Kidney epithelial cell (primary cell): ENCODE measurements around the gene RGS14. TPM values are rescaled to one million over a fixed set of nuclear protein-coding genes. Genes with fewer than 3 reads are reported as not detected.

Source experiments
- DNase-seq: peaks from one replicate; pipeline ENCODE4 v3.0.0-alpha.2; 2010; ENCODE audit warnings: low read depth
- H3K27me3 ChIP-seq: 2 replicates; pipeline ENCODE4 v1.6.0; 2011; ENCODE audit warnings: low read length; ENCODE audit not compliant: control insufficient read depth, insufficient read depth
- H3K36me3 ChIP-seq: 2 replicates; pipeline ENCODE4 v1.5.1; 2011; ENCODE audit warnings: low read length; ENCODE audit not compliant: control insufficient read depth, insufficient read depth
- H3K4me3 ChIP-seq: 2 replicates; pipeline ENCODE4 v1.5.1; 2011; ENCODE audit warnings: low read depth, mild to moderate bottlenecking, control low read depth, low read length
- total RNA-seq: library from RNA; depleted of rRNA; stranded (reverse); fragments of >200 nt; gene quantifications from 2 replicates; pipeline ENCODE4 v1.2.3, GENCODE V29; 2015
- TF ChIP-seq, protein P1 (sequence below): IDR thresholded peaks from 2 replicates; pipeline ENCODE4 v1.5.1; 2011; ENCODE audit warnings: mild to moderate bottlenecking, moderate library complexity, low read length, control low read depth, inconsistent platforms; ENCODE audit not compliant: insufficient read depth, poor library complexity, severe bottlenecking

The RGS14 gene
- total RNA-seq, 1 donor from 2014 or later: 14.5 TPM

GRCh38 chr5:177327539-177328522, 29.9 kb upstream of the RGS14 start:
- Histone ChIP-seq H3K4me3 (no peak overlapping the region), H3K36me3 (peaks cover 2% of the 10 kb centered on the region), H3K27me3 (no peaks in the 10 kb centered on the region)
- TF ChIP-seq, protein P1, sequence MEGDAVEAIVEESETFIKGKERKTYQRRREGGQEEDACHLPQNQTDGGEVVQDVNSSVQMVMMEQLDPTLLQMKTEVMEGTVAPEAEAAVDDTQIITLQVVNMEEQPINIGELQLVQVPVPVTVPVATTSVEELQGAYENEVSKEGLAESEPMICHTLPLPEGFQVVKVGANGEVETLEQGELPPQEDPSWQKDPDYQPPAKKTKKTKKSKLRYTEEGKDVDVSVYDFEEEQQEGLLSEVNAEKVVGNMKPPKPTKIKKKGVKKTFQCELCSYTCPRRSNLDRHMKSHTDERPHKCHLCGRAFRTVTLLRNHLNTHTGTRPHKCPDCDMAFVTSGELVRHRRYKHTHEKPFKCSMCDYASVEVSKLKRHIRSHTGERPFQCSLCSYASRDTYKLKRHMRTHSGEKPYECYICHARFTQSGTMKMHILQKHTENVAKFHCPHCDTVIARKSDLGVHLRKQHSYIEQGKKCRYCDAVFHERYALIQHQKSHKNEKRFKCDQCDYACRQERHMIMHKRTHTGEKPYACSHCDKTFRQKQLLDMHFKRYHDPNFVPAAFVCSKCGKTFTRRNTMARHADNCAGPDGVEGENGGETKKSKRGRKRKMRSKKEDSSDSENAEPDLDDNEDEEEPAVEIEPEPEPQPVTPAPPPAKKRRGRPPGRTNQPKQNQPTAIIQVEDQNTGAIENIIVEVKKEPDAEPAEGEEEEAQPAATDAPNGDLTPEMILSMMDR: no peak
- peak; percentile 67 for DNase-seq

DNA sequence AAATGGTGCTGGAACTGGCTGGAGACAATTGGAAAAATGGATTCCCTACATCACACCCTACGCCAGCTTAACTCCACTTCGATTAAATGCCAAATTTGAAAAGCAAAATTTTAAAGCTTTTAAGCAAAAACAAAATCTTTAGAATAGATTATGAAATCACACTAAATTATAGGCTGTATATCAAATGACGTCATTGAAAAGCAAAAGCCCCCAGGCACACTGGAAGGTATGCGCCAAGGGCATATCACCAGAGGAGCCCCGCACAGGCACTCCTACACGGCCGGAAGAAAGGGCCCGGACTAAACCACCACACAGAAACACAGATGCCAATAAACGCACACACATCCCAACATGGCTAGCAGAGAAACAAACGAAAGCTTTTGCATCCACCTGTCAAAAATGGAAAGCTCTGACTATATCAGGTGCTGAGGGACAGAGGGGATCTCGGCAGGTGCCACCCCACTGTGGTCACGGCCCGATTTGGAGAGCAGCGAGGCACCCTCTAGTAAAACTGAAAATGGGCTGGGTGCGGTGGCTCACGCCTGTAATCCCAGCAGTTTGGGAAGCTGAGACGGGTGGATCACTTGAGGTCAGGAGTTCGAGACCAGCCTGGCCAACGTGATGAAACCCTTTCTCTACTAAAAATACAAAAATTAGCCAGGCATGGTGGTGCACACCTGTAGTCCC, 29.0 kb upstream of the RGS14 start:
- TF ChIP-seq, protein P1: no peak
- Histone ChIP-seq H3K4me3 (no peak overlapping the region), H3K36me3 (peaks cover 4% of the 10 kb centered on the region), H3K27me3 (no peaks in the 10 kb centered on the region)
- DNase-seq: no peak

- Histone ChIP-seq H3K27me3 (no peaks in the 10 kb centered on the region), H3K36me3 (peaks cover 7% of the 10 kb centered on the region), H3K4me3 (no peak overlapping the region)
- no peak for DNase-seq
- TF ChIP-seq, protein P1: no peak
Measured at GRCh38 chr5:177329883-177330282, 27.8 kb upstream of the RGS14 start.

- no peaks in the 10 kb centered on the region for H3K27me3 ChIP-seq
- no peak overlapping the region for H3K4me3 ChIP-seq
- no peak for DNase-seq
- peaks cover 7% of the 10 kb centered on the region for H3K36me3 ChIP-seq
- TF ChIP-seq, protein P1: no peak
Measured at GRCh38 chr5:177330991-177331842, 26.5 kb upstream of the RGS14 start.

DNA sequence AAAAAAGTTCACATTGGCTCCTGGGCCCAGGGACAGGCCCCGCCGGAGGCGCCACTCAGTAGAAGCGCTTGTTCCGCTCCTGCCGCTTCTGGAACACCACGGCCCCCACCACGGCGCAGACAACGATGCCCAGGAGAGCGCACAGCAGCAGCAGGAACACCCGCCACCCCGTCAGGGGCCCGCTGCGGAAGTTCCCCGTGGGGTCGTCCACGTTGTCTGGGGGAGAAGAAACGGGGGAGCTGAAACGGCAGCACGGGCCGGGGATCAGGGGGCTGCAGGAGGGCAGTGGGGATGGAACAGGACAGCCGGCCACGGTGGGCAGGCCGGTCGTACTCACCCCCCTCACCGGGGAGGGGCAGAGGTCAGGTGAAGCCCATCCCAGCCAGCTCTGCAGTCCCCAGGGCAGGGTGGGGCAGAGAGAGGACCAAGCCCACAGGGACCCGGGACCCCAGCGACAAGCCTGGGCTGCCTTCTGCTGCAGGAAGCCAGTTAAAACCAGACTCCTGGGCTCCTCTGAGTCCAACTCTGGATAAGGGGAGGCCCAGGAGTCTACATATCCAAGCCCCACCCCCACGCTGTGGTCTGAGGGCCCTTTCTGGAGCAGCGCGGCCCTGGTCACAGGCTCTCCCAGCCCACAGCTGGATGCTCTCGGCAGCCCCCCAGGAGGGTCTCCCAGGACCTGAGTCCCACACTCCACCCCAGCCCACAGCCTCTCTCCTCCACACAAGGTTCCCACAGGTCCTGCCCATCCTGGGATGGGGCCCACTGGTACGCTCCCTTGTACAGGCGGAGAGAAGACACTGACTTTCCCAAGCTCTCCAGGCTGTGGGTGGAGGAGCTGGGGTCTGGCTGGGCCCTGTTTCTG, 25.5 kb upstream of the RGS14 start:
- Histone ChIP-seq H3K27me3 (no peaks in the 10 kb centered on the region), H3K36me3 (peaks cover 7% of the 10 kb centered on the region), H3K4me3 (no peak overlapping the region)
- no peak for DNase-seq
- TF ChIP-seq, protein P1: no peak
